Aorta (tissue), 5 donors: ENCODE results near the gene UGT2B10. TPM values are rescaled to one million over a fixed set of nuclear protein-coding genes. Genes with fewer than 3 reads are reported as not detected.

Experiments
- ATAC-seq: fragments of 200-7000 bp; cut with Tn5 transposase; one replicate; pipeline ENCODE4 v1.9.1; 2022; ENCODE audit warnings: moderate library complexity; ENCODE audit not compliant: low FRiP score
- DNase-seq, 2 donors: peaks; one replicate each; pipeline ENCODE4 v3.0.0-alpha.2; 2020
- H3K27ac ChIP-seq, 2 donors: one replicate each; pipeline ENCODE4 v1.5.1; 2013; ENCODE audit warnings: low read length in 2 of 2, mild to moderate bottlenecking in 2 of 2, moderate library complexity in 2 of 2, control low read depth in 1 of 2, inconsistent platforms in 1 of 2, low read depth in 1 of 2
- H3K27me3 ChIP-seq, 2 donors: one replicate each; pipeline ENCODE4 v1.6.1; 2013; ENCODE audit warnings: control low read depth in 1 of 2, low read length in 1 of 2, mild to moderate bottlenecking in 1 of 2, moderate library complexity in 1 of 2; ENCODE audit not compliant: insufficient read depth in 2 of 2, control insufficient read depth in 1 of 2
- H3K36me3 ChIP-seq, 2 donors: one replicate each; pipeline ENCODE4 v1.6.1; 2013; ENCODE audit warnings: control low read depth in 1 of 2, low read length in 1 of 2, mild to moderate bottlenecking in 1 of 2; ENCODE audit not compliant: insufficient read depth in 2 of 2, control insufficient read depth in 1 of 2
- H3K4me1 ChIP-seq, 2 donors: one replicate each; pipeline ENCODE4 v1.6.1; 2013; ENCODE audit warnings: low read length in 2 of 2, control low read depth in 1 of 2, mild to moderate bottlenecking in 1 of 2, moderate library complexity in 1 of 2; ENCODE audit not compliant: insufficient read depth in 2 of 2, control insufficient read depth in 1 of 2
- H3K4me3 ChIP-seq, 2 donors: one replicate each; pipeline ENCODE4 v1.5.1; 2013; ENCODE audit warnings: low read length in 2 of 2, control low read depth in 1 of 2, mild to moderate bottlenecking in 1 of 2
- H3K9me3 ChIP-seq: one replicate; pipeline ENCODE4 v1.6.1; 2013; ENCODE audit warnings: mild to moderate bottlenecking, low read length; ENCODE audit not compliant: control insufficient read depth
- WGBS, 2 donors: extraction: QIAGEN DNeasy Blood & Tissue Kit; methylation state at CpG; one replicate each; pipeline ENCODE4 v1.1.7; 2013; 5-methylcytosine and 5-hydroxymethylcytosine counted together
- intact Hi-C, 2 donors: fragments of 100-400 bp; cut with DNase I; formaldehyde crosslinking; loops; one replicate each; pipeline versions ENCODE4 v1.14.2 to v1.15.0; 2022
- polyA plus RNA-seq, 2 donors: library from polyadenylated mRNA; stranded (reverse); fragments of 200-250 nt; gene quantifications; one replicate each; pipeline ENCODE4 v1.2.3, GENCODE V29; 2013
- total RNA-seq, 2 donors: library from RNA; stranded (reverse); fragmentation: NEBNext Ultra II Directional; extraction: Animal tissue kit (Norgen Biotek cat#: 25700); gene quantifications; one replicate each; pipeline ENCODE4 v1.2.1, GENCODE V29; 2021
- donor health status: healthy with polysubstance abuse.
- donor health status: Bipolar disorder and iron deficiency.
- donor health status: DM: no; HTN: no; CAD: no.
- donor health status: DM: no; HTN: no; CAD: no.
- donor health status: DM: yes; HTN: yes; CAD: no.

Gene UGT2B10
- total and polyA plus RNA-seq, 4 donors: not detected

DNA sequence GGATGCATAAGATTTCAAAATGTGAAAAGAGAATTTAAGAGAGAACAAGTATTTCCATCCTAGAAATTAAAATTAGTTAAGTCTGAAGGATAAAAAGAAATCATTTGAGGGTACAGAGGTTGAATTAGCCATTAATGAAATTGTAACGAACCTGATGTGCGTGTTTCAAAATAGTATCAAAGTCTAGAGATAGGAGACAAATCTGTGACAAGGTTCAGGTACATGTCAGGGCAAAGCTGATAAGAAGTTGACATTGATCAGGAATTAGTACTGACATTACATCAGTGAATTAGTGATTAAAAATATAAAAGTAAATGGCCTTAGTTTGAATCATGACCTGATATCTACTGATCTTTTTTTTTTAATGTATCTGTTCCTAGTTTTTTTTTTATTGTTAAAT, 62.3 kb downstream of the UGT2B10 start:
- Histone ChIP-seq H3K4me1 (no peaks in the 10 kb centered on the region), H3K27ac (no peak overlapping the region), H3K27me3 (no peaks in the 10 kb centered on the region), H3K9me3 (no peaks in the 10 kb centered on the region), H3K4me3 (no peak overlapping the region), H3K36me3 (no peaks in the 10 kb centered on the region)
- intact Hi-C loops: no loop called here
- ATAC-seq (no peak), DNase-seq (no peak)
- 92 to 98% methylated on average over 2 of the region's 2 CpGs for WGBS, 2 donors

Other genes with a start within 250 kb of the UGT2B10 start
- not detected for gene UGT2B17, start 239.7 kb upstream of the UGT2B10 start, total RNA-seq
- gene UGT2B17, start 239.7 kb upstream of the UGT2B10 start, polyA plus RNA-seq: 1 to 10 TPM in 1 of 2 donors, not detected in 1; 1.3 TPM
- not detected for gene UGT2B15, start 145.3 kb upstream of the UGT2B10 start, total RNA-seq
- under 1 TPM in 1 of 2 donors, not detected in 1; 0.75 TPM for gene UGT2B15, start 145.3 kb upstream of the UGT2B10 start, polyA plus RNA-seq
- gene UGT2A3, start 135.8 kb downstream of the UGT2B10 start, total RNA-seq: not detected
- gene UGT2A3, start 135.8 kb downstream of the UGT2B10 start, polyA plus RNA-seq: 10 to 100 TPM in 1 of 2 donors, not detected in 1; 13.5 TPM